Activated CD4-positive, alpha-beta T cell treated with anti-CD3 and anti-CD28 coated beads, Interleukin-10, Interleukin-2, amounts not matched to agents 100 ng/mL and 50 ng/mL, durations not matched to agents 16 hours and 8 hours (primary cell): ENCODE results near the gene ALDH5A1.

ENCODE experiments used
- DNase-seq: peaks from one replicate; pipeline ENCODE4 v3.0.0-alpha.2; 2020

The ALDH5A1 gene

DNA sequence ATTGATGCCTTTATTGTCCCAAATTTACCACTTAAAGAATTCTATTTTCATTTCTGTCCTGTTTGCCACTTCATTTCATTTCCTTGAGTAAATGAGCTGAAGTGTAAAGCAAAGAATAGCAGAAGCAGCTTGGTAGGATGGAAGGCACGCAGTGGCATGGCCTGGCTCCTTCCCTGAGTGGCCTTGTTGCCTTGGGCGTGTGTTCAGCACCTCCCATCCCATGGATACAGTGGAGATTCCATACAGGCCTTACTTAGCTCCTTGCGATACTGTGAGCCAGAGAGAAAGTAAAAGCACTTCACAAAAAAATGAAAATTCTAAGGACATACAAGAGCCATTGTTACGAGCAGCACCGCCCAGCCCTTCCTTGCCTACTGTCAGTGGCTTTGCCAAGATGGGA lies 39.6 kb downstream of the ALDH5A1 start:
- no peak for DNase-seq

GRCh38 chr6:24535210-24535609 lies 40.4 kb downstream of the ALDH5A1 start:
- DNase-seq: no peak

DNA sequence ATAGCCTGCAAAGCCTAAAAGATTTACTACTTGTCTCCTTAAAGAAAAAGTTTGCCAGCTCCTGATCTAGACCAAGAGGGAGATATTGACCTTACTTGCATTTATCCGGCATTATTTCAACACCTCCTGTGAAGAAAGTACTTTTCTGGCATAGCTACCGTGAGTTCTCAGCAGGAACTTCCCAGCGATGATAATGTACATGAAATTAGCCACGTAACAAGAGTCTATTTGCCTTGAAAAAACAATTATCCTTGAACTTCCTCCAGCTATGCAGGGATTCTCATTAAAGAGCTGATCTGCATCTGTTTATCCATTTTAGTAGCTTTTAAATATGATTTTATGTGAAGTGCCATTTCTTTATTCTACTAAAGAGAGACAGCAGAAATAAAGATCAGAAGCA lies 41.7 kb downstream of the ALDH5A1 start:
- DNase-seq: no peak

- no peak for DNase-seq
Measured at GRCh38 chr6:24537082-24537699, 42.4 kb downstream of the ALDH5A1 start.

- no peak for DNase-seq
Measured at GRCh38 chr6:24537771-24538385, 43.1 kb downstream of the ALDH5A1 start.

- DNase-seq: no peak
Measured at GRCh38 chr6:24539416-24539815, 44.6 kb downstream of the ALDH5A1 start.

GRCh38 chr6:24540197-24540596 lies 45.4 kb downstream of the ALDH5A1 start:
- DNase-seq: no peak

DNA sequence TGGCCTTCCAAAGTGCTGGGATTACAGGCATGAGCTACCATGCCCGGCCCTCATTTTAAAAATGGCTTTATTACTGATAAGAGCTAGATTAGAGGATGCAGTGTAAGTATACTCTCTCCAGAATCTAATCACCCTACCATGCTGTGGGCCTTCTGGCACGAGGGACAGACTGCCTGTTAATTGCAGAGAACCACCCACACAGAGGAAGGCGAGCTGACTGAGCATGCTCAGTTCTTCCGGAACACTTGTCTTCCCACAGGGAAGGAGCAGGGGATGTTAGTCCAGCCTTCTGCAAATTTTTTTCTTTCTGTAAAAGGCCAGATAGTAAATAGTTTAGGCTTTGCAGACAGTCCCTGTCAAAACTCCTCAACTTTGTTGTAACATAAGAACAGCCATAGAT lies 48.9 kb downstream of the ALDH5A1 start:
- no peak for DNase-seq

DNA sequence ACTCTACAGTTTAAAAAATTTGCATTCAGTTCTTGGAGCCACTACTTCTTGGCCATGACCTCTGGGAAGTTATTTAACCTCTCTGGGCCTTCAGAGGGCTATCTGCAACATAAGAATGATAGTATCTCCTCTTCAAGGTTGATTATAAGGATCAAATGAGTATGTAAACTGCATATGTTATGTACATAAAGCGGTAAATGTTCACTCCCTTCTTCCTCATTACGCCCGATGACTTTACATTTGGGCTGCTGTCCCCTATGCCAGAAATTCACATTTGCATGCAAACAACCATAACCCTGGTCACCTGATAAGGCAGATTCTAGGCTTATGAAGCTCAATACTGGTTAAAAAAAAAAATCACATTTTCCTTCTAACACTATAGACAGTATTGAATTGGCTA lies 50.4 kb downstream of the ALDH5A1 start:
- no peak for DNase-seq

GRCh38 chr6:24545691-24546090 lies 50.9 kb downstream of the ALDH5A1 start:
- no peak for DNase-seq

DNA sequence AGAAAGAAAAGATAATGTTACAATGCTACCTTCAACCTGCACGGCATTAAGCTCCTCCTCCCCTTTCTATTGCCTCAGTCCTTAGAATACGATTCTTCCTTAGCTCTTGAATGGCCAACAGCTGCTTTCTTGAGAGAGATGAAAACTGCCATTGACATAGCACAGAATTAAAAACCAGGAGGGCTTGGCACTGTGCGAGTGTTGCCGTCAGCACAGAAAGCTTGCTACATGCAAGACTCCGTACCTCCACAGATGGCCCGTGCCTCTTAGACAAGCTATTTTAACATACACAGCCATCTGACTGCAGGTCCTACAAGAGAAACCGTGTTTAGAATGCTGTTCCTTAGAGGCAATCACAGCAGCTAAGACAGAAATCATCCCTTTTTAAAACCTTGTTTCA lies 51.7 kb downstream of the ALDH5A1 start:
- no peak for DNase-seq

GRCh38 chr6:24547243-24547642 lies 52.5 kb downstream of the ALDH5A1 start:
- DNase-seq: peak; percentile 57

GRCh38 chr6:24549158-24549557 lies 54.4 kb downstream of the ALDH5A1 start:
- DNase-seq: no peak

DNA sequence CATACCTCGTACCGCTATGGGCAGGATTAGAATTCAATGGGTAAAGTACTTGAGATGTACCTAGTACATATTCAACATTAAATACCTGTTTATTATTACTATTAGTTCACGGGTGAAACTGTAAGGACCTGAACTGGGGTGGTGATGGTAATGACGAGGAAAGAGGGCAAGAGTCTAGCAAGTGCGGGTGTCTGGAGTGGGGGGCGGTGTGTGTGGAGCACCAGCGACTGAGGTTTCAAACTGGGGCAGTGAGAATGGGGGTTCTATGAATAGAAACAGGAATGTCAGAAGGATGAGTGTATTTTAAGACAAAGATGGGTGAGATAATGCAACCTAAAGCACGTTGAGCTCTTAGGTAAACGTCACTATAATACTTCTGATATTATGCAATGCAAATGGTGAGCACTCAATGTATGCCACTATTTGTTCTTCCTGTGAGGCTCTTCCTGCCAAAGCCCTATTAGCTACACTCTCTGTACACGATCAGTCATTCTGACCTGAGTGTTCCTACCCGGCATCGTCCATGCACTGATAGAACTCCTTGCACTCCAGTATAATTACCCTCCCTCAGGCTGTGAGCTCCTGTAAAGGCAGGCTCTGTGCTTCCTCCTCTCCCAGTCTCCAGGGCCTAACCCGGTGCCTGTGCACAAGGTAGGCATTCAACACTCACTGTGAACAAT lies 55.0 kb downstream of the ALDH5A1 start:
- no peak for DNase-seq

DNA sequence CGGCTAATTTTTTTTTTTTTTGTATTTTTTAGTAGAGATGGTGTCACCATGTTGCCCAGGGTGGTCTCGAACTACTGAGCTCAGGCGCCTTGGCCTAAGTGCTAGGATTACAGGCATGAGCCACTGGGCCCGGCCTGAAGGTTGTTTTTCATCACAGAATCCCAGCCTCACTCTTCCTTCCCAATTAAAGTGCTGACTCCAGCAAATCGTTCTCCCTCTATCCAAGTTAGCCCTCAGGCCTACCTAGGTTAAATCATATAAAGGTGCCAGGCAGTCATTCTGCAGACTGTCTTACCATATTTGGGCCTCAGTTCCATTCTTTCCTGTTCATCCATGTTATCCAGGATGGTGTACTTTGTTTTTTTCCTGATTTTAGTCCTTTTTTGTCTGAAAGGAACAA lies 56.4 kb downstream of the ALDH5A1 start:
- DNase-seq: no peak

DNA sequence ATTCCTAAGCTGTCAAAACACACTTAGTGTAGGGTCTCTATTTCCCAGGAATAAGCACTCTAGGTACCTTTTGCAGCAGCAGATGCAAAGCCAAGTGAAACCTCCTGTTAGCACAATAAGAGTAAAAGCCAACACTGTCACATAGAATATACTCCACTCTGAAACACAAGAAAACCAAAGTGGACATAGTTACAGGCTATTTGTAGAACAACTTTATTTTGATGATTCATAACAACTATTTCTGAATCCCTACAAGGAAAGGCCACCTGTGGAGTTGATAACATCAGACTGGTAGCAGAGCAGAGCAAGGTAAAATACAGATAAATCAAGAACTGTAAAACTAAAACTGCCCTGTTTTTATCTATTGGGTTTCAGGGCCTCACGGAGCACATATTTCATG lies 59.7 kb downstream of the ALDH5A1 start:
- DNase-seq: no peak

DNA sequence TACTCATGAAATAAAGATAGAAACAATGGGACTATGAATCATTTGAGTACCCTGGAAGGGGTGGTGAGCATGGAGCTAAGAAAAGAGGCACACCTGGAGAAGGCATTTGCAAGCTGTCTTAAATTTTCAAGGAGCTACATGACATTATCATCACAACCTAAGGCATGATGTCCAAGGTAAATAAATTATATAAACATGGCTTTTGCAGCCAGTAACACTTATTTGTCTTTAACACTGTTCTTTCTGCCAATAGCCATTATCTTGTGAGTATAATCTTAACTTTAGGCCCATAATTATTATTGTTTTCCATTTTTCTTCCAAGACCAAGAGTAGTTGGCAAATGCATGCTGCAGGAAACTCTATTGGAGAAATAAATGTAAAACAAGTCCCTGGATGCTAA lies 63.7 kb downstream of the ALDH5A1 start:
- DNase-seq: no peak

GRCh38 chr6:24564081-24564480 lies 69.3 kb downstream of the ALDH5A1 start:
- no peak for DNase-seq

GRCh38 chr6:24565196-24565595 lies 70.4 kb downstream of the ALDH5A1 start:
- DNase-seq: no peak

GRCh38 chr6:24566020-24566767 lies 71.4 kb downstream of the ALDH5A1 start:
- DNase-seq: no peak

- DNase-seq: no peak
Measured at GRCh38 chr6:24568683-24569082, 73.9 kb downstream of the ALDH5A1 start.

GRCh38 chr6:24569811-24570210 lies 75.0 kb downstream of the ALDH5A1 start:
- DNase-seq: no peak

GRCh38 chr6:24571361-24571760 lies 76.6 kb downstream of the ALDH5A1 start:
- DNase-seq: no peak

DNA sequence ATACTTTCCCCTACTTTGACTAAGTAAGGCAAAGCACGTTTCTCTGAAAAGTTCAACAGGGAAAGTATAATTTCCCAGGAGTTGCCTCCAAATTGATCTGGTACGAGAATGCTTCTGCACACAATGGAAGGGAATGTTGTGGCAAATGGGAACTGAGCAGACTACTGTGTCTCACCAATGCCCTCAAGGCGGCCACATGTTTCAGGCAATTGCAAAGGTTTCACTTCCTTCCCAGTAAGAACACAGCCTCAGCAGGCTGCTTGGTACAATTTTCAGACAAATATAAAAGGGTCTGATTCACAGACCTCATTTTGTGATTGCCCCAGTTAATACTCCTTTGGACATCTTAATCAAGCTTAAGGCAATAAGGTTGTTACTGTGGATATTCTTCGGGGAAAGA lies 80.0 kb downstream of the ALDH5A1 start:
- no peak for DNase-seq
